ENCODE data around the gene CA12.

- TF ChIP-seq CTCF (IDR thresholded peaks at IDR 0.05), result no peak
- no peak for TF ChIP-seq POLR2A (IDR thresholded peaks at IDR 0.05)
Measured at GRCh38 chr15:63405683-63406390, 24.2 kb upstream of the CA12 start.
